ENCODE data around the gene GRAMD2B. TPM values are rescaled to one million over a fixed set of nuclear protein-coding genes. Genes with fewer than 3 reads are reported as not detected.
"Not testable (repeated sequence)": the region's sequence is repeated elsewhere in the genome, so short reads cannot be mapped to it uniquely, and the experiment has no call there.

The GRAMD2B gene
- total RNA-seq, 4 donors from 2014 or later = 19.1 to 44.1 (median 36.7) TPM

GRCh38 chr5:126464016-126464415 lies 40.8 kb downstream of the GRAMD2B start:
- TF ChIP-seq, protein P1, sequence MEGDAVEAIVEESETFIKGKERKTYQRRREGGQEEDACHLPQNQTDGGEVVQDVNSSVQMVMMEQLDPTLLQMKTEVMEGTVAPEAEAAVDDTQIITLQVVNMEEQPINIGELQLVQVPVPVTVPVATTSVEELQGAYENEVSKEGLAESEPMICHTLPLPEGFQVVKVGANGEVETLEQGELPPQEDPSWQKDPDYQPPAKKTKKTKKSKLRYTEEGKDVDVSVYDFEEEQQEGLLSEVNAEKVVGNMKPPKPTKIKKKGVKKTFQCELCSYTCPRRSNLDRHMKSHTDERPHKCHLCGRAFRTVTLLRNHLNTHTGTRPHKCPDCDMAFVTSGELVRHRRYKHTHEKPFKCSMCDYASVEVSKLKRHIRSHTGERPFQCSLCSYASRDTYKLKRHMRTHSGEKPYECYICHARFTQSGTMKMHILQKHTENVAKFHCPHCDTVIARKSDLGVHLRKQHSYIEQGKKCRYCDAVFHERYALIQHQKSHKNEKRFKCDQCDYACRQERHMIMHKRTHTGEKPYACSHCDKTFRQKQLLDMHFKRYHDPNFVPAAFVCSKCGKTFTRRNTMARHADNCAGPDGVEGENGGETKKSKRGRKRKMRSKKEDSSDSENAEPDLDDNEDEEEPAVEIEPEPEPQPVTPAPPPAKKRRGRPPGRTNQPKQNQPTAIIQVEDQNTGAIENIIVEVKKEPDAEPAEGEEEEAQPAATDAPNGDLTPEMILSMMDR (IDR thresholded peaks at IDR 0.05) = no peak
- ATAC-seq (ENCODE audit: low FRiP score) = no peak
- no peak for DNase-seq (ENCODE audit: low spot score)

DNA sequence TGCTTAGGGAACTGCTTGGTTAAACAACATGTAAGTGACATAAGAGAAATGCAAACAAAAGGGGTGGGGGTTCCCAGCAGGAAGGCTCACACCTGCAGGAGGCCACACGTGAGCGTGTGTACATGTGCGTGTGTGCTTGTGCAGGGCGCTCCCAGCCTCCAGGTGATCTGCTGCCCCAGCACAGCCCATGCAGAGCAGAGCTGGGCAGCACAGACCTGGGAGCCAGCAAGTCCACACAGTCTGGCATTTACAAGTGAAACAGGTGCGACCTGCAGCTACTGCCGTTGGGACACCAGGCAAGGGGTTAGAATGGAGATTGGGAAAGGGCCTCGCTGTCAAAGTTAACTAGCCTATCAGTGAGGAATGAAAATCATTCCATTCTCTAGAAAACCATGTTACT lies 41.8 kb downstream of the GRAMD2B start:
- TF ChIP-seq, protein P1 (IDR thresholded peaks at IDR 0.05) = no peak
- no peak for ATAC-seq (ENCODE audit: low FRiP score)
- no peak for DNase-seq (ENCODE audit: low spot score)

DNA sequence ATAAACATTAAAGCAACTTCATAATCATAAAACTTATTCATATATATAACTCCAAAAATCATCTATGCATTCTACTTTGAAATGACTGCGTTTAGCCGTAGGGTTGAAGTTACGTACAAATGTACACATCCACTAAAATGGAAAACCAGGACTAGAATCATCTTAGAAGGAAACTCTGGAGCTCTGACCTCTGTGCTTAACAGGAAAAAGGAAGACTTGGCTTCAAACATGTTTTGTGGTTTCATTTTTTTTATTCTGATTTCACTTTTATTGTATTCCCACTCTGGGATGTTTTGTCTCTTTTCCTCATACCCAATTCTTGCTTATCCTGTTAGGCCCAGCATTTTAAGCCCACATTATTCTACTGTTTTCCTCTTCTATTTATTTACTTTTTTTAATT lies 44.9 kb downstream of the GRAMD2B start:
- DNase-seq (ENCODE audit: low spot score) = no peak
- no peak for ATAC-seq (ENCODE audit: low FRiP score)
- TF ChIP-seq, protein P1 (IDR thresholded peaks at IDR 0.05) = no peak

GRCh38 chr5:126469536-126470316 lies 46.5 kb downstream of the GRAMD2B start:
- ATAC-seq (ENCODE audit: low FRiP score) (no peak), DNase-seq (ENCODE audit: low spot score) (no peak)
- TF ChIP-seq, protein P1 (IDR thresholded peaks at IDR 0.05) = no peak

DNA sequence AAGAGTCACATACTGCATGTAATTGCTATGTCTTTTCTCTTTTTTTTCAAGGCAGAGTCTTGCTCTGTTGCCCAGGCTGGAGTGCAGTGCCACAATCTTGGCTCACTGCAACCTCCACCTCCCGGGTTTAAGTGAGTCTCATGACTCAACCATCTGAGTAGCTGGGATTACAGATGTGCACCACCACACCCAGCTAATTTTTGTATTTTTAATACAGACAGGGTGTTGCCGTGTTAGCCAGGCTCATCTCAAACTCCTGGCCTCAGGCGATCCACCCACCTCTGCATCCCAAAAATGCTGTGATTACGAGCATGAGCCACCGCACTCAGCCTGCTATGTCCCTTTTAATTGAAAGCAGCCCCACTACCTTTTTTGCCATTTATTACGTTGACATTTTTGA lies 47.3 kb downstream of the GRAMD2B start:
- DNase-seq (ENCODE audit: low spot score); ATAC-seq (ENCODE audit: low FRiP score): not testable (repeated sequence)

DNA sequence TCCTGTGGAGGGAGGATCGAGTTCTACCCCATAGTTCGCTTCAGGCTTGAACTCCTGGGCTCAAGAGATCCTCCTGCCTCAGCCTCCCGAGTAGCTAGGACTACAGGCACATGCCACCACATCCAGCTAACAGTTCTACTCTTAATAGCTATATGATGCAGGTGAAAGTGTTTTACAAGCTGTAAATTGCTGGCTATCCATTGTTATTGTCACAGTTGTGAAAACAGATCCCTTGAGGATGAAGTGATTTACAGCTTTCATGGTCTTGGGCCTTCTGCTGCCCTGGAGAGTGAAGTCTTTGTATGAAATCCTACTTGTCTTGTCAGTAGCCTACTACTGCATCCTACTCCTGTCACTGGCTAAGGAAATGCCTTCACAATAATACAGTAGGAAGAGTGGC lies 48.0 kb downstream of the GRAMD2B start:
- ATAC-seq (ENCODE audit: low FRiP score) (no peak), DNase-seq (ENCODE audit: low spot score) (no peak)
- TF ChIP-seq, protein P1 (IDR thresholded peaks at IDR 0.05) = no peak

- TF ChIP-seq, protein P1 (IDR thresholded peaks at IDR 0.05) = no peak
- ATAC-seq (ENCODE audit: low FRiP score) (no peak), DNase-seq (ENCODE audit: low spot score) (no peak)
These were observed 48.8 kb downstream of the GRAMD2B start for GRCh38 chr5:126471875-126472537.
